Liver (tissue), 9 donors: ENCODE data around the gene RBM14. TPM values are rescaled to one million over a fixed set of nuclear protein-coding genes. Genes with fewer than 3 reads are reported as not detected.

Source experiments
- DNase-seq: peaks from one replicate; pipeline ENCODE4 v3.0.0-alpha.2; 2017; ENCODE audit warnings: low spot score
- H3K27ac ChIP-seq, 2 donors: one replicate each; pipeline ENCODE4 v1.7.0; 2013; ENCODE audit warnings: inconsistent platforms in 2 of 2, low read length in 2 of 2, control low read depth in 1 of 2, low read depth in 1 of 2, mild to moderate bottlenecking in 1 of 2
- H3K27me3 ChIP-seq, 4 donors: one replicate each; pipeline versions ENCODE4 v1.6.1 to v1.7.0; 2013; ENCODE audit warnings: low read length in 3 of 4, inconsistent platforms in 1 of 4, mild to moderate bottlenecking in 1 of 4, moderate library complexity in 1 of 4; ENCODE audit not compliant: control insufficient read depth in 4 of 4, insufficient read depth in 4 of 4
- H3K36me3 ChIP-seq, 4 donors: one replicate each; pipeline versions ENCODE4 v1.6.1 to v1.7.0; 2013; ENCODE audit warnings: low read length in 3 of 4, mild to moderate bottlenecking in 3 of 4, low read depth in 1 of 4, moderate library complexity in 1 of 4; ENCODE audit not compliant: control insufficient read depth in 4 of 4, insufficient read depth in 3 of 4
- H3K4me1 ChIP-seq, 4 donors: one replicate each; pipeline versions ENCODE4 v1.6.1 to v1.7.0; 2013; ENCODE audit warnings: low read length in 3 of 4, mild to moderate bottlenecking in 3 of 4, moderate library complexity in 1 of 4; ENCODE audit not compliant: control insufficient read depth in 4 of 4, insufficient read depth in 4 of 4
- H3K4me3 ChIP-seq, 3 donors: one replicate each; pipeline versions ENCODE4 v1.6.1 to v1.7.0; 2013; ENCODE audit warnings: low read length in 3 of 3, control low read depth in 1 of 3, low read depth in 1 of 3, mild to moderate bottlenecking in 1 of 3
- H3K9ac ChIP-seq, 2 donors: one replicate each; pipeline ENCODE4 v1.7.0; 2013; ENCODE audit warnings: low read length in 2 of 2, mild to moderate bottlenecking in 2 of 2, moderate library complexity in 2 of 2, control low read depth in 1 of 2, low read depth in 1 of 2
- H3K9me3 ChIP-seq, 4 donors: one replicate each; pipeline versions ENCODE4 v1.6.1 to v1.7.0; 2013; ENCODE audit warnings: low read length in 3 of 4; ENCODE audit not compliant: control insufficient read depth in 4 of 4
- EGR1 ChIP-seq, 2 donors: IDR thresholded peaks; 2 replicates each; pipeline ENCODE4 v1.6.1; 2016 to 2018; ENCODE audit warnings: antibody characterized with exemption in 2 of 2, low read depth in 2 of 2
- FOXA1 ChIP-seq: IDR thresholded peaks from 2 replicates; pipeline ENCODE4 v1.6.1; 2016; ENCODE audit warnings: antibody characterized with exemption
- FOXA2 ChIP-seq: IDR thresholded peaks from 2 replicates; pipeline ENCODE4 v1.6.1; 2016; ENCODE audit warnings: antibody characterized with exemption
- GABPA ChIP-seq, 2 donors: IDR thresholded peaks in 1 of 2; conservative IDR thresholded peaks in 1 of 2; 2 replicates each; pipeline ENCODE4 v1.6.1; 2016; ENCODE audit warnings: antibody characterized with exemption in 2 of 2, mild to moderate bottlenecking in 1 of 2, moderate library complexity in 1 of 2
- HNF4A ChIP-seq, 2 donors: conservative IDR thresholded peaks; 2 replicates each; pipeline ENCODE4 v1.6.1; 2016; ENCODE audit warnings: antibody characterized with exemption in 2 of 2, mild to moderate bottlenecking in 2 of 2
- HNF4G ChIP-seq: IDR thresholded peaks from 2 replicates; pipeline ENCODE4 v1.6.1; 2016; ENCODE audit warnings: antibody characterized with exemption
- RAD21 ChIP-seq, 2 donors: IDR thresholded peaks; 2 replicates each; pipeline ENCODE4 v1.6.1; 2016; ENCODE audit warnings: antibody characterized with exemption in 2 of 2, mild to moderate bottlenecking in 2 of 2
- RXRA ChIP-seq, 2 donors: IDR thresholded peaks; 2 replicates each; pipeline ENCODE4 v1.6.1; 2017 to 2018; ENCODE audit warnings: antibody characterized with exemption in 2 of 2, mild to moderate bottlenecking in 1 of 2
- SP1 ChIP-seq: IDR thresholded peaks from 2 replicates; pipeline ENCODE4 v1.6.1; 2018; ENCODE audit warnings: antibody characterized with exemption, mild to moderate bottlenecking
- TAF1 ChIP-seq: conservative IDR thresholded peaks from 2 replicates; pipeline ENCODE4 v1.6.1; 2016; ENCODE audit warnings: antibody characterized with exemption, mild to moderate bottlenecking
- YY1 ChIP-seq: IDR thresholded peaks from 2 replicates; pipeline ENCODE4 v1.6.1; 2016; ENCODE audit warnings: antibody characterized with exemption, mild to moderate bottlenecking
- WGBS: extraction: QIAGEN DNeasy Blood & Tissue Kit; methylation state at CpG from one replicate; pipeline ENCODE4 v1.1.7; 2013; 5-methylcytosine and 5-hydroxymethylcytosine counted together
- polyA plus RNA-seq, 2 donors: library from polyadenylated mRNA; stranded (reverse) in 1 of 2; unstranded in 1 of 2; fragments of 200-250 nt in 1 of 2; fragments of >200 nt in 1 of 2; fragmentation: Nextera tagmentation in 1 of 2; extraction: Ambion mirVana in 1 of 2; gene quantifications; one replicate each; pipeline versions ENCODE4 v1.2.1 to v1.2.3, GENCODE V29; 2013 to 2015
- total RNA-seq, 2 donors: library from RNA; depleted of rRNA; stranded (reverse); fragments of >200 nt; gene quantifications; one replicate each; pipeline ENCODE4 v1.2.3, GENCODE V29; 2014
- TF ChIP-seq, protein P1 (sequence below): fragments of 150-350 bp; IDR thresholded peaks from 2 replicates; pipeline ENCODE4 v1.5.1; 2017; ENCODE audit warnings: improper control_type of control experiment, low read depth, low read length; ENCODE audit not compliant: missing input control
- TF ChIP-seq, protein P2 (sequence below): IDR thresholded peaks from 2 replicates; pipeline ENCODE4 v1.6.1; 2016; ENCODE audit warnings: antibody characterized with exemption, mild to moderate bottlenecking
- TF ChIP-seq, protein P3 (sequence below): IDR thresholded peaks from 2 replicates; pipeline ENCODE4 v1.6.1; 2016; ENCODE audit warnings: antibody characterized with exemption
- TF ChIP-seq, protein P4 (sequence below): IDR thresholded peaks from 2 replicates; pipeline ENCODE4 v1.6.1; 2016; ENCODE audit warnings: antibody characterized with exemption
- TF ChIP-seq, protein P5 (sequence below): IDR thresholded peaks from 2 replicates; pipeline ENCODE4 v1.6.1; 2016; ENCODE audit warnings: antibody characterized with exemption
- donor health status: healthy.
- donor health status: healthy.
- donor health status: healthy.
- donor health status: healthy.
- donor health status: healthy.

The RBM14 gene
- total and polyA plus RNA-seq, 4 donors: 7.0 to 53.5 (median 21.9) TPM

DNA sequence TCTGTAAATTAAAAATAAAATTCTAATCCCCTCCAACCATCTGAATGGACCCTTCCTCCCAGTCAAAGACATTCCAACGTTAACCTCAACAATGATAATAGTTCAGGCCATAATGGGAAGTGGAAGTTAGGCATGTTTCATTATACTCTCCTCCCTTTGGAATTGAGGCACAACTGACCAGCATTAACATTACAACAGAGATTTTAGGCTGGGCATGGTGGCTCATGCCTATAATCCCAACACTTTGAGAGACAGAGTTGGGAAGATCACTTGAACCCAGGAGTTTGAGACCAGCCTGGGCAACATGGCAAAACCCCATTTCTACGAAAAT lies 45.6 kb upstream of the RBM14 start (continued):
- TF ChIP-seq SP1 (no peak), EGR1 (IDR thresholded peaks at IDR 0.05; ENCODE audit: low read depth in 2 of 2) (no peak), RAD21 (IDR thresholded peaks at IDR 0.05) (no peak), FOXA1 (no peak), RXRA (IDR thresholded peaks at IDR 0.05) (no peak), HNF4A (conservative IDR thresholded peaks at IDR 0.05) (no peak)

DNA sequence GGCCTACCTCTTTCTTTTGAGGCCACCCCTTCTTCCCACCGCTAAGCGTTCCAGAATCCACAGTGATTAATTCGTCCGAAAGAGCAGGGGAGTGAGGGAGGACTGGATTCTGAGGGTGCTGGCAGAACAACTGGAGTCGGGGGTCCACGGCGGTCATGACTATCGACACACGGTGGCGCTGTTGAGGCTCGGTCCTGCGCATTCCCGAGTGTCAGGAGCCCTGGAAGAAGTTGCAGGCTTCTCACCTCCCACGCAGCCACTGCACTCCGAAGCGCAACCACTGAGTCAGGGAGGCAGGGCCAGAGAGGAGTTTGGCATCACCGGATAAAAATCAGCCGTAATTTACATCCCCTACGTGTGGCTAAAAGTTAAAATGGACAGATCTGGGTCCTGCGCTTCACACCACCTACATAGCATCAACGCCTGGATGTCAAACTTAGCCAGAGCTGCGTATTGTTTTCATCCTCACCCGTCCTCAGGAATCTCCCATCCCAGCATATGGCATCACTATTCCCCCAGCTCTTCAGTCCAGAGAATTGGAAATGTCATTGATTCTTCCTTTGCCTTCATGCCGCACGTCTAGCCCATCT lies 37.3 kb upstream of the RBM14 start:
- H3K27me3 ChIP-seq: no peaks in the 10 kb centered on the region
- H3K27ac ChIP-seq: no peak overlapping the region
- DNase-seq: peak; percentile 88
- TF ChIP-seq RAD21 (IDR thresholded peaks at IDR 0.05) (peak; percentile 85 to 94), YY1 (no peak)
- TF ChIP-seq, protein P1, sequence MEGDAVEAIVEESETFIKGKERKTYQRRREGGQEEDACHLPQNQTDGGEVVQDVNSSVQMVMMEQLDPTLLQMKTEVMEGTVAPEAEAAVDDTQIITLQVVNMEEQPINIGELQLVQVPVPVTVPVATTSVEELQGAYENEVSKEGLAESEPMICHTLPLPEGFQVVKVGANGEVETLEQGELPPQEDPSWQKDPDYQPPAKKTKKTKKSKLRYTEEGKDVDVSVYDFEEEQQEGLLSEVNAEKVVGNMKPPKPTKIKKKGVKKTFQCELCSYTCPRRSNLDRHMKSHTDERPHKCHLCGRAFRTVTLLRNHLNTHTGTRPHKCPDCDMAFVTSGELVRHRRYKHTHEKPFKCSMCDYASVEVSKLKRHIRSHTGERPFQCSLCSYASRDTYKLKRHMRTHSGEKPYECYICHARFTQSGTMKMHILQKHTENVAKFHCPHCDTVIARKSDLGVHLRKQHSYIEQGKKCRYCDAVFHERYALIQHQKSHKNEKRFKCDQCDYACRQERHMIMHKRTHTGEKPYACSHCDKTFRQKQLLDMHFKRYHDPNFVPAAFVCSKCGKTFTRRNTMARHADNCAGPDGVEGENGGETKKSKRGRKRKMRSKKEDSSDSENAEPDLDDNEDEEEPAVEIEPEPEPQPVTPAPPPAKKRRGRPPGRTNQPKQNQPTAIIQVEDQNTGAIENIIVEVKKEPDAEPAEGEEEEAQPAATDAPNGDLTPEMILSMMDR: peak; percentile 72
- H3K4me3 ChIP-seq: no peak overlapping the region
- H3K4me1 ChIP-seq: peaks cover 0 to 6% (median 3%) of the 10 kb centered on the region in 4 donors
- H3K36me3 ChIP-seq: no peaks in the 10 kb centered on the region
- WGBS: 19% methylated on average over 25 of the region's 25 CpGs
- H3K9ac ChIP-seq: no peak overlapping the region
- H3K9me3 ChIP-seq: no peaks in the 10 kb centered on the region

DNA sequence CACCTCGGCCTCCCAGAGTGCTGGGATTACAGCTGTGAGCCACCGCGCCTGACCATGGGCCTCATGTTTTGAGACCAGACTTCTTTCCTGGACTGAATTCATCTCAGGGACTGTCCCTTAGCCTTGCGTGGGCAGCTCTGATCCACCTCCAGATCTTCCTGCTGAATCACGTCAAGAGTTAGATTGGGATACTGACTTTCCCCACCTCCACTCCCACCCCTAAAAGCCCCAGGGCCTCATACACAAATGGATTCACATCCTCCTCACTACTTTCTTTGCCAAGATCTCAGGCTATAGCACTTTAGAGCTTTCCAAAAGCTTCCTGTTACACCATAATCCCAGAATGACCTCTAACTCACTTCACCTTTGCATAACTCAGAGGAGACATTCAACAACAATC lies 35.6 kb upstream of the RBM14 start:
- DNase-seq: no peak
- 90% methylated on average over 5 of the region's 5 CpGs for WGBS
- Histone ChIP-seq H3K36me3 (no peaks in the 10 kb centered on the region), H3K9ac (no peak overlapping the region), H3K27ac (no peak overlapping the region), H3K9me3 (no peaks in the 10 kb centered on the region), H3K4me1 (peaks cover 0 to 6% (median 3%) of the 10 kb centered on the region in 4 donors), H3K27me3 (no peaks in the 10 kb centered on the region), H3K4me3 (no peak overlapping the region)
- TF ChIP-seq FOXA1 (no peak), GABPA (IDR thresholded peaks at IDR 0.05 in 1 of 2, conservative IDR thresholded peaks at IDR 0.05 in 1 of 2) (no peak), TAF1 (no peak), SP1 (no peak), HNF4G (no peak), RXRA (IDR thresholded peaks at IDR 0.05) (no peak), FOXA2 (no peak), RAD21 (IDR thresholded peaks at IDR 0.05) (no peak), HNF4A (conservative IDR thresholded peaks at IDR 0.05) (no peak)
- TF ChIP-seq, protein P2, sequence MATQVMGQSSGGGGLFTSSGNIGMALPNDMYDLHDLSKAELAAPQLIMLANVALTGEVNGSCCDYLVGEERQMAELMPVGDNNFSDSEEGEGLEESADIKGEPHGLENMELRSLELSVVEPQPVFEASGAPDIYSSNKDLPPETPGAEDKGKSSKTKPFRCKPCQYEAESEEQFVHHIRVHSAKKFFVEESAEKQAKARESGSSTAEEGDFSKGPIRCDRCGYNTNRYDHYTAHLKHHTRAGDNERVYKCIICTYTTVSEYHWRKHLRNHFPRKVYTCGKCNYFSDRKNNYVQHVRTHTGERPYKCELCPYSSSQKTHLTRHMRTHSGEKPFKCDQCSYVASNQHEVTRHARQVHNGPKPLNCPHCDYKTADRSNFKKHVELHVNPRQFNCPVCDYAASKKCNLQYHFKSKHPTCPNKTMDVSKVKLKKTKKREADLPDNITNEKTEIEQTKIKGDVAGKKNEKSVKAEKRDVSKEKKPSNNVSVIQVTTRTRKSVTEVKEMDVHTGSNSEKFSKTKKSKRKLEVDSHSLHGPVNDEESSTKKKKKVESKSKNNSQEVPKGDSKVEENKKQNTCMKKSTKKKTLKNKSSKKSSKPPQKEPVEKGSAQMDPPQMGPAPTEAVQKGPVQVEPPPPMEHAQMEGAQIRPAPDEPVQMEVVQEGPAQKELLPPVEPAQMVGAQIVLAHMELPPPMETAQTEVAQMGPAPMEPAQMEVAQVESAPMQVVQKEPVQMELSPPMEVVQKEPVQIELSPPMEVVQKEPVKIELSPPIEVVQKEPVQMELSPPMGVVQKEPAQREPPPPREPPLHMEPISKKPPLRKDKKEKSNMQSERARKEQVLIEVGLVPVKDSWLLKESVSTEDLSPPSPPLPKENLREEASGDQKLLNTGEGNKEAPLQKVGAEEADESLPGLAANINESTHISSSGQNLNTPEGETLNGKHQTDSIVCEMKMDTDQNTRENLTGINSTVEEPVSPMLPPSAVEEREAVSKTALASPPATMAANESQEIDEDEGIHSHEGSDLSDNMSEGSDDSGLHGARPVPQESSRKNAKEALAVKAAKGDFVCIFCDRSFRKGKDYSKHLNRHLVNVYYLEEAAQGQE: no peak
- TF ChIP-seq, protein P3, sequence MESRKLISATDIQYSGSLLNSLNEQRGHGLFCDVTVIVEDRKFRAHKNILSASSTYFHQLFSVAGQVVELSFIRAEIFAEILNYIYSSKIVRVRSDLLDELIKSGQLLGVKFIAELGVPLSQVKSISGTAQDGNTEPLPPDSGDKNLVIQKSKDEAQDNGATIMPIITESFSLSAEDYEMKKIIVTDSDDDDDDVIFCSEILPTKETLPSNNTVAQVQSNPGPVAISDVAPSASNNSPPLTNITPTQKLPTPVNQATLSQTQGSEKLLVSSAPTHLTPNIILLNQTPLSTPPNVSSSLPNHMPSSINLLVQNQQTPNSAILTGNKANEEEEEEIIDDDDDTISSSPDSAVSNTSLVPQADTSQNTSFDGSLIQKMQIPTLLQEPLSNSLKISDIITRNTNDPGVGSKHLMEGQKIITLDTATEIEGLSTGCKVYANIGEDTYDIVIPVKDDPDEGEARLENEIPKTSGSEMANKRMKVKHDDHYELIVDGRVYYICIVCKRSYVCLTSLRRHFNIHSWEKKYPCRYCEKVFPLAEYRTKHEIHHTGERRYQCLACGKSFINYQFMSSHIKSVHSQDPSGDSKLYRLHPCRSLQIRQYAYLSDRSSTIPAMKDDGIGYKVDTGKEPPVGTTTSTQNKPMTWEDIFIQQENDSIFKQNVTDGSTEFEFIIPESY: no peak
- TF ChIP-seq, protein P1: no peak
- TF ChIP-seq, protein P4, sequence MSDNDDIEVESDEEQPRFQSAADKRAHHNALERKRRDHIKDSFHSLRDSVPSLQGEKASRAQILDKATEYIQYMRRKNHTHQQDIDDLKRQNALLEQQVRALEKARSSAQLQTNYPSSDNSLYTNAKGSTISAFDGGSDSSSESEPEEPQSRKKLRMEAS: no peak
- TF ChIP-seq, protein P5, sequence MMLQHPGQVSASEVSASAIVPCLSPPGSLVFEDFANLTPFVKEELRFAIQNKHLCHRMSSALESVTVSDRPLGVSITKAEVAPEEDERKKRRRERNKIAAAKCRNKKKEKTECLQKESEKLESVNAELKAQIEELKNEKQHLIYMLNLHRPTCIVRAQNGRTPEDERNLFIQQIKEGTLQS: no peak
